M059J (cell line): ENCODE results near the gene ADIPOR1. TPM values are rescaled to one million over a fixed set of nuclear protein-coding genes. Genes with fewer than 3 reads are reported as not detected.
"Not testable (repeated sequence)": the region's sequence is repeated elsewhere in the genome, so short reads cannot be mapped to it uniquely, and the experiment has no call there.

ENCODE experiments used
- DNase-seq: peaks from one replicate; pipeline ENCODE4 v3.0.0-alpha.2; 2012; ENCODE audit warnings: low read depth
- total RNA-seq: library from RNA; depleted of rRNA; stranded (reverse); fragments of >200 nt; shearing (Covaris generic); gene quantifications from 2 replicates; pipeline ENCODE4 v1.2.3, GENCODE V29; 2014; rRNA removed

Gene ADIPOR1
- 149 and 150 TPM in 2 replicates for total RNA-seq

- DNase-seq, result peak; percentile 85
Observed at GRCh38 chr1:202957733-202958543, at the start of gene ADIPOR1. Gene ADIPOR1, minus strand, starts transcription at chr1:202958312. Its CDS starts 7,242 bp downstream, at chr1:202951070.

- peak; percentile 97 for DNase-seq
Observed at GRCh38 chr1:203006948-203007871, 49.1 kb upstream of the ADIPOR1 start, which contains the start of gene TMEM183A. Gene TMEM183A, plus strand, starts transcription at chr1:203007374. Its CDS starts 92 bp downstream, at chr1:203007466.

- not testable (repeated sequence) for DNase-seq
Observed at GRCh38 chr1:203005395-203006142, 47.5 kb upstream of the ADIPOR1 start.

- DNase-seq, result no peak
Observed at GRCh38 chr1:203002951-203003350, 44.8 kb upstream of the ADIPOR1 start.

- DNase-seq, result no peak
Observed at GRCh38 chr1:203001986-203002385, 43.9 kb upstream of the ADIPOR1 start.

- DNase-seq, result no peak
Observed at GRCh38 chr1:203000217-203000944, 42.3 kb upstream of the ADIPOR1 start.

- DNase-seq, result peak; percentile 57
Observed at GRCh38 chr1:202998836-202999750, 41.0 kb upstream of the ADIPOR1 start.

- peak; percentile 27 for DNase-seq
Observed at GRCh38 chr1:202994756-202995155, 36.6 kb upstream of the ADIPOR1 start.

GRCh38 chr1:202991112-202991511 lies 33.0 kb upstream of the ADIPOR1 start:
- no peak for DNase-seq

GRCh38 chr1:202989879-202990278 lies 31.8 kb upstream of the ADIPOR1 start:
- no peak for DNase-seq

- DNase-seq, result no peak
Observed at GRCh38 chr1:202987922-202988583, 29.9 kb upstream of the ADIPOR1 start.

GRCh38 chr1:202987255-202987654 lies 29.1 kb upstream of the ADIPOR1 start:
- no peak for DNase-seq

GRCh38 chr1:202986120-202986519 lies 28.0 kb upstream of the ADIPOR1 start:
- DNase-seq, result not testable (repeated sequence)

GRCh38 chr1:202982715-202983430 lies 24.8 kb upstream of the ADIPOR1 start:
- peak; percentile 12 for DNase-seq

GRCh38 chr1:202981939-202982338 lies 23.8 kb upstream of the ADIPOR1 start:
- no peak for DNase-seq

- no peak for DNase-seq
Observed at GRCh38 chr1:202979459-202979858, 21.3 kb upstream of the ADIPOR1 start.

GRCh38 chr1:202976633-202977032 lies 18.5 kb upstream of the ADIPOR1 start:
- DNase-seq, result no peak

- no peak for DNase-seq
Observed at GRCh38 chr1:202974856-202975255, 16.7 kb upstream of the ADIPOR1 start.

GRCh38 chr1:202972046-202972445 lies 13.9 kb upstream of the ADIPOR1 start:
- DNase-seq, result no peak
